GM12875 (cell line): ENCODE measurements around the gene TGM6.

ENCODE experiments used
- H3K4me3 ChIP-seq: one replicate; pipeline ENCODE4 v1.5.1; 2011; ENCODE audit warnings: low read depth, low read length, control low read depth
- TF ChIP-seq, protein P1 (sequence below): IDR thresholded peaks from 2 replicates; pipeline ENCODE4 v1.5.1; 2011; ENCODE audit warnings: low read depth, mild to moderate bottlenecking, control low read depth, inconsistent platforms, low read length, moderate library complexity, borderline replicate concordance; ENCODE audit not compliant: insufficient read depth

Gene TGM6

DNA sequence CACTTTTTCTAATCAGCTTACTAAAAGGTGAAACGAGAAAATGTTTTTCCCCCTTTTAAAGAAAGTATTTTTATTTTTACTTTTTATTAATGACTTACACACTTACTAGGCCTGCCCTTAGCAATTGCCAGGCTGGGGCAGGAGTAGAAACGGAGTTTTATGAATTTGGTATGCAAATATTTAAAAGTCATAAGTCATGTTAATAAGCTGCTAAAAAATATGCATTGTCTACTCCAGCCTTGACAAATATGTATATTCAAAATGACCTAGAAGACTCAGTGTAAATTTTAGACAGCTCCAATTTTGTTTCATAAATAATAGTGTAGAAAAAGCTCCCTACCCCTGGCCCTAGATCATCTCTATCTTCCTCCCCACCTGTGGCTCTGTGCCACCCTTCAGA, 17.5 kb upstream of the TGM6 start:
- TF ChIP-seq, protein P1, sequence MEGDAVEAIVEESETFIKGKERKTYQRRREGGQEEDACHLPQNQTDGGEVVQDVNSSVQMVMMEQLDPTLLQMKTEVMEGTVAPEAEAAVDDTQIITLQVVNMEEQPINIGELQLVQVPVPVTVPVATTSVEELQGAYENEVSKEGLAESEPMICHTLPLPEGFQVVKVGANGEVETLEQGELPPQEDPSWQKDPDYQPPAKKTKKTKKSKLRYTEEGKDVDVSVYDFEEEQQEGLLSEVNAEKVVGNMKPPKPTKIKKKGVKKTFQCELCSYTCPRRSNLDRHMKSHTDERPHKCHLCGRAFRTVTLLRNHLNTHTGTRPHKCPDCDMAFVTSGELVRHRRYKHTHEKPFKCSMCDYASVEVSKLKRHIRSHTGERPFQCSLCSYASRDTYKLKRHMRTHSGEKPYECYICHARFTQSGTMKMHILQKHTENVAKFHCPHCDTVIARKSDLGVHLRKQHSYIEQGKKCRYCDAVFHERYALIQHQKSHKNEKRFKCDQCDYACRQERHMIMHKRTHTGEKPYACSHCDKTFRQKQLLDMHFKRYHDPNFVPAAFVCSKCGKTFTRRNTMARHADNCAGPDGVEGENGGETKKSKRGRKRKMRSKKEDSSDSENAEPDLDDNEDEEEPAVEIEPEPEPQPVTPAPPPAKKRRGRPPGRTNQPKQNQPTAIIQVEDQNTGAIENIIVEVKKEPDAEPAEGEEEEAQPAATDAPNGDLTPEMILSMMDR: no peak
- H3K4me3 ChIP-seq: no peak overlapping the region

DNA sequence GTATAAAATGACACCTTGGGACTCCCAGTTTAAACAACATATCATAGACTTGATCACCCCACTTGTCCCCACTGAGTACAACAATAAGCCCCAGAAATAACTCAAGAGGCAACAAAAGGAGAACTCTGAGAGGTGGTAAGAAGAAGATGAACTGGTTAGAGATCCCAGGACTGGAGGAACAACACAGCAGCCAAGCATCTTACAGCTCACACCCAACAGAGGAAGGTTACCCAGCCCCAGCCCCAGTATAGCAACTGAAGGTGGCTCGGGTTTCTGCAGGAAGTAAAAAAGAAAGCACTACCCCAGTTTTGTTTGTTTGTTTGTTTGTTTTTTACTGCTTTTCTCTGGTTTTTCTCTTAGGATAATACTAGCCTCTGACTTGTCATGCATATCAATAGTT, 17.1 kb upstream of the TGM6 start:
- TF ChIP-seq, protein P1: no peak
- no peak overlapping the region for H3K4me3 ChIP-seq

DNA sequence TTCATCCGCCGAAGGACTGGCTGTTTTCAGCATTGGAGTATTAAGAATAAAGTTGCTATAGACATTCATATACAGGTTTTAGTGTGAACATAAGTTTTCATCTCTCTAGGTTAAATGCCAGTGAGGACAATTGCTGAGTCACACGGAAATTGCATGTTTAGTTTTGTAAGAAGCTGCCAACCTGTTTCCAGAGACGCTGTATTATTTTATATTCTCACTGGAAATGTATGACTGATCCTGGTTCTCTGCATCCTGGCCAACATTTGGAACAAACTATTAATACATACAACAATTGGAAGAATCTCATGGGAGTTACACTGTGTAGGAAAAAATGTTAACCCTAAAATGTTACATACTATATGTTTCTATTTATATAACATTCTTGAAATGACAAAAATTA, 16.7 kb upstream of the TGM6 start:
- H3K4me3 ChIP-seq: no peak overlapping the region
- TF ChIP-seq, protein P1: no peak

DNA sequence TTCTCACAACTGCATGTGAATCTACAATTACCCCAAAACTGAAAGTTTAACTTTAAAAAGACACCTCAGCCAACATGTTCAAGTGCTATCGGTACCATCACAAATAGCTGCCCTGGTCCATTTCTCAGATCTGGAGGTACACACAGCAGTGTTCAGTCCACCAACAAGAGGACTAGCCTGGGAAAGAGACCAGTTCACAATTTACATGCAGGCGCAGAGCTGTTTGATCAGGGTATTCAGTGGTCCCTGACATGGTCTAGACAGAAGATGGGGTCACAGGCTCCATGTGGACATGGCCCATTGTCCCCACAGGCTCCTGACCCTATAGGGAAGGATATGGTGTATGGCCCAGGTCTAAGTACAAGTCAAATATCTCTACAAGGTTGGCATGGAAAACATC, 15.6 kb upstream of the TGM6 start:
- TF ChIP-seq, protein P1: no peak
- no peak overlapping the region for H3K4me3 ChIP-seq

DNA sequence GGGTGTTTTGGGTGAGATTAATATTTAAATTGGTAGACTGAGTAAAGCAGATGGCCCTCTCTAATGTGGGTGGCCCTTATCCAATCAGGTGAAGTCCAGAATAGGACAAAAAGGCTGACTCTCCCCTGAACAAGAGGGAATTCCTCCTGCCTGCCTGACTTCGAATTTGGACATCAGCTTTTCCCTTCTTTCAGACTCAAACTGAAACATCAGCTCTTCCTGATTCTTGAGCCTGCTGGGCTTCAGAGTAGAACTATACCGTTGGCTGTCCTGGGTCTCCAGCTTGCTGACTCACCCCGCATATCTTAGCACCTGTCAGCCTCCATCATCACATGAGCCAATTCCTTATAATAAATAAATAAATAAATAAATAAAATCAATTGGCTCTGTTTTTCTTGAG, 15.0 kb upstream of the TGM6 start:
- TF ChIP-seq, protein P1: no peak
- H3K4me3 ChIP-seq: no peak overlapping the region

DNA sequence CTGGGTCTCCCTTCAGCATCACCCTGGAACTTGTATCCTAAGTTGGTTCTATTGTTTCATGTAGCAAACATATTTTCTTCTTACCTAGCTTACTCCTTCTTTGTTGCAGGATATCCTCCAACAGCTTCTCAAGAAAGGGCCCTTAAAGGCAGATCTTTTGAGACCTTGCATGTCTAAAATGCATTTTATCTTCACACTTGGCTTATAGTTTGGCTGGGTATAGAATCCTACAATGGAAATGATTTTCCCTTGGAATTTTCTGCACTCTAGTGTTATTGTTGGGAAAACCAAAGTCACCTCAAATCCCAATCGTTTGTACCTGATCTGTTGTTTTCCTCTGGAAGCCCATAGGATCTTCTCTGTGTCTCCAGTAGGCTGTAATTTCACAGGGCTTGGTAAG, 12.1 kb upstream of the TGM6 start:
- no peak overlapping the region for H3K4me3 ChIP-seq
- TF ChIP-seq, protein P1: no peak

DNA sequence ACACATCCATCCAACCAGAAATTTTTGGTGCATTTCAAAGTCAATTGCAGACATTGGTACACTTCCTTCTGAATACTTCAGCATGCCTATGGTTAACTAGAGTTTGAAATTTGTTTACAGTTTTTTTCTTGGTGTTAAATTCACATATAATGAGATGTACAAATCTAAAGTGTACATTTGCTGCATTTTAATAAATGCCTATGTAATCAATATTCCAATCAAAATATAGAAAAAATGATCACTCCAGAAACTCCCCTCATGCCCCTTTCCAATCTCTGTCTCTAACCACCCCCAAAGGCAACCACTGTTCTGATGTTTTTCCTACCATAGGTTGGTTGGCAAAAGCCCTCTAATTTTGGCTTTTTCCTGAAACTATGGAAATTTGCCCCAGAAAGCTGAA, 7.6 kb upstream of the TGM6 start:
- TF ChIP-seq, protein P1: no peak

More for the DNA sequence above, 7.6 kb upstream of the TGM6 start:
- no peak overlapping the region for H3K4me3 ChIP-seq
